H9 (cell line): ENCODE measurements around the gene PYDC1. TPM values are rescaled to one million over a fixed set of nuclear protein-coding genes. Genes with fewer than 3 reads are reported as not detected.
A peak's percentile ranks its signal among the peaks of the same experiment; 100 is the strongest.

ENCODE experiments used
- DNase-seq: peaks from one replicate; pipeline ENCODE4 v3.0.0-alpha.2; 2017
- H2AFZ ChIP-seq: one replicate; pipeline ENCODE4 v1.6.1; 2013; ENCODE audit warnings: mild to moderate bottlenecking, low read length, control low read depth, moderate library complexity
- H2AK5ac ChIP-seq: 2 replicates; pipeline ENCODE4 v1.6.1; 2013; ENCODE audit warnings: low read length, control low read depth, mixed read lengths; ENCODE audit not compliant: insufficient read length
- H2BK120ac ChIP-seq: one replicate; pipeline ENCODE4 v1.6.1; 2013; ENCODE audit warnings: low read depth, mild to moderate bottlenecking, low read length, control low read depth, inconsistent platforms; ENCODE audit not compliant: poor library complexity, severe bottlenecking
- H2BK12ac ChIP-seq: 2 replicates; pipeline ENCODE4 v1.6.1; 2013; ENCODE audit warnings: low read length, control low read depth, mixed read lengths, low read depth; ENCODE audit not compliant: insufficient read length
- H2BK15ac ChIP-seq: 2 replicates; pipeline ENCODE4 v1.6.1; 2013; ENCODE audit warnings: low read depth, low read length, control low read depth
- H2BK20ac ChIP-seq: one replicate; pipeline ENCODE4 v1.6.1; 2013; ENCODE audit warnings: low read depth, mild to moderate bottlenecking, low read length, control low read depth, inconsistent platforms; ENCODE audit not compliant: poor library complexity, severe bottlenecking
- H2BK5ac ChIP-seq: 2 replicates; pipeline ENCODE4 v1.6.1; 2013; ENCODE audit warnings: low read length, control low read depth, mixed read lengths; ENCODE audit not compliant: insufficient read length
- H3K14ac ChIP-seq: 2 replicates; pipeline ENCODE4 v1.6.1; 2013; ENCODE audit warnings: low read length, control low read depth; ENCODE audit not compliant: insufficient read depth
- H3K18ac ChIP-seq: 2 replicates; pipeline ENCODE4 v1.6.1; 2013; ENCODE audit warnings: low read depth, mild to moderate bottlenecking, mixed read lengths, low read length, control low read depth; ENCODE audit not compliant: insufficient read length
- H3K23ac ChIP-seq: 2 replicates; pipeline ENCODE4 v1.6.1; 2013; ENCODE audit warnings: low read length, control low read depth, mixed read lengths, low read depth; ENCODE audit not compliant: insufficient read length
- H3K23me2 ChIP-seq: 2 replicates; pipeline ENCODE4 v1.6.1; 2013; ENCODE audit warnings: low read depth, mild to moderate bottlenecking, mixed read lengths, low read length, control low read depth; ENCODE audit not compliant: insufficient read length, poor library complexity, severe bottlenecking
- H3K27ac ChIP-seq: 2 replicates; pipeline ENCODE4 v1.5.1; 2013; ENCODE audit warnings: low read length, control low read depth, mixed read lengths, low read depth; ENCODE audit not compliant: insufficient read length
- H3K27me3 ChIP-seq: 2 replicates; pipeline ENCODE4 v1.6.1; 2013; ENCODE audit warnings: low read length, control low read depth, inconsistent platforms; ENCODE audit not compliant: insufficient read depth
- H3K4ac ChIP-seq: 2 replicates; pipeline ENCODE4 v1.6.1; 2013; ENCODE audit warnings: low read depth, mild to moderate bottlenecking, control low read depth, inconsistent platforms, low read length, moderate library complexity
- H3K4me1 ChIP-seq: 2 replicates; pipeline ENCODE4 v1.6.1; 2013; ENCODE audit warnings: low read length, control low read depth, inconsistent platforms; ENCODE audit not compliant: insufficient read depth
- H3K4me2 ChIP-seq: 2 replicates; pipeline ENCODE4 v1.6.1; 2013; ENCODE audit warnings: low read length, control low read depth, mixed read lengths; ENCODE audit not compliant: insufficient read length, insufficient read depth
- H3K56ac ChIP-seq: 2 replicates; pipeline ENCODE4 v1.6.1; 2013; ENCODE audit warnings: low read depth, mild to moderate bottlenecking, mixed read lengths, low read length, control low read depth; ENCODE audit not compliant: insufficient read length
- H3K79me1 ChIP-seq: 2 replicates; pipeline ENCODE4 v1.6.1; 2013; ENCODE audit warnings: low read depth, mild to moderate bottlenecking, moderate library complexity, low read length, control low read depth, inconsistent platforms; ENCODE audit not compliant: insufficient read depth, poor library complexity, severe bottlenecking
- H3K79me2 ChIP-seq: 2 replicates; pipeline ENCODE4 v1.6.1; 2013; ENCODE audit warnings: low read length, control low read depth, inconsistent platforms; ENCODE audit not compliant: insufficient read depth
- H3K9ac ChIP-seq: 2 replicates; pipeline ENCODE4 v1.6.1; 2013; ENCODE audit warnings: low read length, control low read depth, mixed read lengths; ENCODE audit not compliant: insufficient read length; ENCODE audit errors: extremely low read depth
- H3K9me3 ChIP-seq: one replicate; pipeline ENCODE4 v1.6.1; 2013; ENCODE audit warnings: low read depth, low read length, inconsistent platforms; ENCODE audit not compliant: control insufficient read depth
- H3T11ph ChIP-seq: one replicate; pipeline ENCODE4 v1.6.1; 2013; ENCODE audit warnings: mild to moderate bottlenecking, low read length, control low read depth, inconsistent platforms
- H4K20me1 ChIP-seq: one replicate; pipeline ENCODE4 v1.6.1; 2013; ENCODE audit not compliant: control insufficient read depth, insufficient read length, insufficient read depth
- H4K5ac ChIP-seq: 2 replicates; pipeline ENCODE4 v1.6.1; 2013; ENCODE audit warnings: low read depth, mild to moderate bottlenecking, mixed read lengths, low read length, control low read depth; ENCODE audit not compliant: insufficient read length
- H4K8ac ChIP-seq: replicated peaks from 2 replicates; pipeline ENCODE4 v1.6.1; 2013; ENCODE audit warnings: low read length, control low read depth, mixed read lengths, low read depth; ENCODE audit not compliant: insufficient read length
- H4K91ac ChIP-seq: 2 replicates; pipeline ENCODE4 v1.6.1; 2013; ENCODE audit warnings: low read depth, mild to moderate bottlenecking, moderate library complexity, mixed read lengths, low read length, control low read depth; ENCODE audit not compliant: insufficient read length
- H3K27ac Mint-ChIP-seq, 3 experiments: 2 replicates in 2 of 3; 3 replicates in 1 of 3; pipeline ENCODE4 v1.8.0; 2020 to 2021; ENCODE audit warnings: mixed read lengths in 3 of 3, mild to moderate bottlenecking in 1 of 3, moderate library complexity in 1 of 3
- H3K27me3 Mint-ChIP-seq: 2 replicates; pipeline ENCODE4 v1.8.0; 2021; ENCODE audit warnings: low read depth, mild to moderate bottlenecking, moderate library complexity, mixed read lengths
- H3K36me3 Mint-ChIP-seq, 3 experiments: 2 replicates in 2 of 3; 3 replicates in 1 of 3; pipeline ENCODE4 v1.8.0; 2020 to 2021; ENCODE audit warnings: low read depth in 3 of 3, mixed read lengths in 3 of 3; ENCODE audit not compliant: insufficient read depth in 1 of 3
- H3K4me1 Mint-ChIP-seq, 2 experiments: 2 replicates each; pipeline ENCODE4 v1.8.0; 2020; ENCODE audit warnings: mixed read lengths in 2 of 2
- H3K4me3 Mint-ChIP-seq, 2 experiments: 2 replicates in 1 of 2; 3 replicates in 1 of 2; pipeline ENCODE4 v1.8.0; 2020 to 2021; ENCODE audit warnings: mild to moderate bottlenecking in 2 of 2, mixed read lengths in 2 of 2, moderate library complexity in 1 of 2
- H3K9me3 Mint-ChIP-seq, 2 experiments: 2 replicates in 1 of 2; 3 replicates in 1 of 2; pipeline ENCODE4 v1.8.0; 2020; ENCODE audit warnings: mild to moderate bottlenecking in 2 of 2, mixed read lengths in 2 of 2, moderate library complexity in 1 of 2
- WGBS: extraction: QIAGEN DNeasy Blood & Tissue Kit; methylation state at CpG from one replicate; pipeline ENCODE4 v1.1.7; 2013; ENCODE audit warnings: missing lambda C conversion rate, low lambda C conversion rate, mixed read lengths; ENCODE audit not compliant: insufficient read length; ENCODE audit errors: extremely low coverage; 5-methylcytosine and 5-hydroxymethylcytosine counted together
- total RNA-seq: library from RNA; stranded (reverse); gene quantifications from 2 replicates; pipeline ENCODE4 v1.2.1, GENCODE V29; 2021
- TF ChIP-seq, protein P1 (sequence below): fragments of 200-600 bp; sonication (generic); conservative IDR thresholded peaks from 3 replicates; pipeline ENCODE4 v1.8.0; 2021; ENCODE audit warnings: antibody characterized with exemption, mild to moderate bottlenecking

The PYDC1 gene
- total RNA-seq, 1 experiment from 2014 or later = 0.70 TPM

DNA sequence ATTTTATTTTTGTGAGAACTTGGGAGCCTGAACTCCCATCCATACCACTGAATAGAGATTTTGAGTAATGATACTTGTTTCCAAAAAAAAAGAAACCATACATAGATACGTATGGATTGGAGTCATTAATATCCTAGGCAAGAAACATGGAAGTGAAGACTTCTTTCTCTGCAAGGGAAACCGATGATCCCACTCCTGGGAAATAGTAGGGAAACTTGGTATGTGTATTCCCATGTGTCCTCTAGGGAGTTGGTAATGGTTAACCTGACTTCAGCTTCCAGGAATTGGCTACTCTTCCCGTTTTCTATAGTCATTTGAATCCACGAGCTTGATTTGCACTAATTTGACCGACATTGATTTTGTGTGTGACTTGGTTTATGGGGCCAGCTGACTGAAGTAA is 31.6 kb downstream of the PYDC1 start:
- Mint-ChIP-seq H3K4me1 (peaks cover 25 to 36% of the 10 kb centered on the region in 2 experiments), H3K36me3 (peaks cover 92 to 96% (median 95%) of the 10 kb centered on the region in 3 experiments), H3K27me3 (peaks cover 4% of the 10 kb centered on the region), H3K4me3 (no peak overlapping the region; a peak in 1 of 5 replicates), H3K9me3 (no peaks in the 10 kb centered on the region; a peak in 2 of 5 replicates), H3K27ac (0 out of 7 replicates have a peak overlapping the region, but pooled peaks of 1 of the 3 experiments have one; percentile 48)
- Histone ChIP-seq H3K18ac (no peak overlapping the region), H3K9ac (no peak overlapping the region), H3K27ac (no peak overlapping the region), H2AK5ac (no peak overlapping the region), H3K27me3 (no peaks in the 10 kb centered on the region), H3K4me2 (no peak overlapping the region), H2BK20ac (no peak overlapping the region), H2BK120ac (no peak overlapping the region), H3T11ph (no peak overlapping the region), H3K23ac (no peak overlapping the region), H3K4ac (no peak overlapping the region), H2BK5ac (no peak overlapping the region), H3K79me1 (peaks cover 19% of the 10 kb centered on the region), H3K14ac (no peak overlapping the region), H4K20me1 (no peaks in the 10 kb centered on the region), H4K5ac (no peak overlapping the region), H2BK15ac (no peak overlapping the region), H2AFZ (no peak overlapping the region), H3K56ac (no peak overlapping the region), H2BK12ac (no peak overlapping the region), H3K79me2 (peaks cover 42% of the 10 kb centered on the region), H4K8ac (no peak overlapping the region), H3K4me1 (no peaks in the 10 kb centered on the region), H3K9me3 (no peaks in the 10 kb centered on the region), H3K23me2 (peaks cover 9% of the 10 kb centered on the region), H4K91ac (no peak overlapping the region)
- WGBS = no CpG with 5 or more reads among the region's 5 CpGs
- DNase-seq = no peak
- TF ChIP-seq, protein P1, sequence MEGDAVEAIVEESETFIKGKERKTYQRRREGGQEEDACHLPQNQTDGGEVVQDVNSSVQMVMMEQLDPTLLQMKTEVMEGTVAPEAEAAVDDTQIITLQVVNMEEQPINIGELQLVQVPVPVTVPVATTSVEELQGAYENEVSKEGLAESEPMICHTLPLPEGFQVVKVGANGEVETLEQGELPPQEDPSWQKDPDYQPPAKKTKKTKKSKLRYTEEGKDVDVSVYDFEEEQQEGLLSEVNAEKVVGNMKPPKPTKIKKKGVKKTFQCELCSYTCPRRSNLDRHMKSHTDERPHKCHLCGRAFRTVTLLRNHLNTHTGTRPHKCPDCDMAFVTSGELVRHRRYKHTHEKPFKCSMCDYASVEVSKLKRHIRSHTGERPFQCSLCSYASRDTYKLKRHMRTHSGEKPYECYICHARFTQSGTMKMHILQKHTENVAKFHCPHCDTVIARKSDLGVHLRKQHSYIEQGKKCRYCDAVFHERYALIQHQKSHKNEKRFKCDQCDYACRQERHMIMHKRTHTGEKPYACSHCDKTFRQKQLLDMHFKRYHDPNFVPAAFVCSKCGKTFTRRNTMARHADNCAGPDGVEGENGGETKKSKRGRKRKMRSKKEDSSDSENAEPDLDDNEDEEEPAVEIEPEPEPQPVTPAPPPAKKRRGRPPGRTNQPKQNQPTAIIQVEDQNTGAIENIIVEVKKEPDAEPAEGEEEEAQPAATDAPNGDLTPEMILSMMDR = no peak
